ENCODE measurements around the gene SH2B2.

The SH2B2 gene

GRCh38 chr7:102264367-102264891 is 22.2 kb upstream of the SH2B2 start:
- H3K9me3 ChIP-seq (ENCODE audit: control insufficient read depth, insufficient read depth, low read length) = no peaks in the 10 kb centered on the region
- H3K27me3 ChIP-seq (ENCODE audit: control insufficient read depth, insufficient read depth, low read length) = no peaks in the 10 kb centered on the region
- no peaks in the 10 kb centered on the region for H3K4me1 ChIP-seq (ENCODE audit: control insufficient read depth, insufficient read depth, low read length)
- H3K27ac ChIP-seq (ENCODE audit: low read length) = no peak overlapping the region
- H3K4me3 ChIP-seq (ENCODE audit: low read length) = no peak overlapping the region
- no CpG with 5 or more reads among the region's 13 CpGs for WGBS (ENCODE audit: insufficient coverage, insufficient read length)
- no peak for DNase-seq (ENCODE audit: low read depth, low spot score)
- H3K36me3 ChIP-seq (ENCODE audit: control insufficient read depth, insufficient read depth, low read length) = no peaks in the 10 kb centered on the region

GRCh38 chr7:102266541-102266940 is 20.1 kb upstream of the SH2B2 start:
- H3K27me3 ChIP-seq (ENCODE audit: control insufficient read depth, insufficient read depth, low read length) = no peaks in the 10 kb centered on the region
- WGBS (ENCODE audit: insufficient coverage, insufficient read length) = no CpG with 5 or more reads among the region's 14 CpGs
- no peak for DNase-seq (ENCODE audit: low read depth, low spot score)
- H3K27ac ChIP-seq (ENCODE audit: low read length) = no peak overlapping the region
- H3K36me3 ChIP-seq (ENCODE audit: control insufficient read depth, insufficient read depth, low read length) = no peaks in the 10 kb centered on the region
- H3K9me3 ChIP-seq (ENCODE audit: control insufficient read depth, insufficient read depth, low read length) = no peaks in the 10 kb centered on the region
- H3K4me1 ChIP-seq (ENCODE audit: control insufficient read depth, insufficient read depth, low read length) = no peaks in the 10 kb centered on the region
- H3K4me3 ChIP-seq (ENCODE audit: low read length) = no peak overlapping the region

- H3K27ac ChIP-seq (ENCODE audit: low read length) = no peak overlapping the region
- no peak for DNase-seq (ENCODE audit: low read depth, low spot score)
- no CpG with 5 or more reads among the region's 10 CpGs for WGBS (ENCODE audit: insufficient coverage, insufficient read length)
- H3K4me3 ChIP-seq (ENCODE audit: low read length) = no peak overlapping the region
- no peaks in the 10 kb centered on the region for H3K4me1 ChIP-seq (ENCODE audit: control insufficient read depth, insufficient read depth, low read length)
- H3K27me3 ChIP-seq (ENCODE audit: control insufficient read depth, insufficient read depth, low read length) = no peaks in the 10 kb centered on the region
- no peaks in the 10 kb centered on the region for H3K9me3 ChIP-seq (ENCODE audit: control insufficient read depth, insufficient read depth, low read length)
- no peaks in the 10 kb centered on the region for H3K36me3 ChIP-seq (ENCODE audit: control insufficient read depth, insufficient read depth, low read length)
These were observed 18.0 kb upstream of the SH2B2 start for GRCh38 chr7:102268635-102269034.

GRCh38 chr7:102270178-102270887 is 16.3 kb upstream of the SH2B2 start:
- no peak for DNase-seq (ENCODE audit: low read depth, low spot score)
- no peaks in the 10 kb centered on the region for H3K4me1 ChIP-seq (ENCODE audit: control insufficient read depth, insufficient read depth, low read length)
- WGBS (ENCODE audit: insufficient coverage, insufficient read length) = no CpG with 5 or more reads among the region's 13 CpGs

GRCh38 chr7:102271158-102271798 is 15.4 kb upstream of the SH2B2 start:
- H3K27ac ChIP-seq (ENCODE audit: low read length) = no peak overlapping the region
- no peaks in the 10 kb centered on the region for H3K36me3 ChIP-seq (ENCODE audit: control insufficient read depth, insufficient read depth, low read length)
- H3K9me3 ChIP-seq (ENCODE audit: control insufficient read depth, insufficient read depth, low read length) = no peaks in the 10 kb centered on the region
- DNase-seq (ENCODE audit: low read depth, low spot score) = no peak
- no peak overlapping the region for H3K4me3 ChIP-seq (ENCODE audit: low read length)
- WGBS (ENCODE audit: insufficient coverage, insufficient read length) = no CpG with 5 or more reads among the region's 10 CpGs
- H3K27me3 ChIP-seq (ENCODE audit: control insufficient read depth, insufficient read depth, low read length) = no peaks in the 10 kb centered on the region
- no peaks in the 10 kb centered on the region for H3K4me1 ChIP-seq (ENCODE audit: control insufficient read depth, insufficient read depth, low read length)

More at GRCh38 chr7:102270178-102270887, 16.3 kb upstream of the SH2B2 start:
- Histone ChIP-seq H3K27ac (ENCODE audit: low read length) (no peak overlapping the region), H3K27me3 (ENCODE audit: control insufficient read depth, insufficient read depth, low read length) (no peaks in the 10 kb centered on the region), H3K36me3 (ENCODE audit: control insufficient read depth, insufficient read depth, low read length) (no peaks in the 10 kb centered on the region), H3K4me3 (ENCODE audit: low read length) (no peak overlapping the region), H3K9me3 (ENCODE audit: control insufficient read depth, insufficient read depth, low read length) (no peaks in the 10 kb centered on the region)

- Histone ChIP-seq H3K27me3 (ENCODE audit: control insufficient read depth, insufficient read depth, low read length) (no peaks in the 10 kb centered on the region), H3K4me1 (ENCODE audit: control insufficient read depth, insufficient read depth, low read length) (no peaks in the 10 kb centered on the region), H3K4me3 (ENCODE audit: low read length) (no peak overlapping the region), H3K36me3 (ENCODE audit: control insufficient read depth, insufficient read depth, low read length) (no peaks in the 10 kb centered on the region), H3K9me3 (ENCODE audit: control insufficient read depth, insufficient read depth, low read length) (no peaks in the 10 kb centered on the region), H3K27ac (ENCODE audit: low read length) (no peak overlapping the region)
- no CpG with 5 or more reads among the region's 21 CpGs for WGBS (ENCODE audit: insufficient coverage, insufficient read length)
- peak; percentile 60 for DNase-seq (ENCODE audit: low read depth, low spot score)
These were observed 14.4 kb upstream of the SH2B2 start for GRCh38 chr7:102272075-102272916.

- no peaks in the 10 kb centered on the region for H3K4me1 ChIP-seq (ENCODE audit: control insufficient read depth, insufficient read depth, low read length)
- DNase-seq (ENCODE audit: low read depth, low spot score) = no peak
- H3K36me3 ChIP-seq (ENCODE audit: control insufficient read depth, insufficient read depth, low read length) = no peaks in the 10 kb centered on the region
- H3K27ac ChIP-seq (ENCODE audit: low read length) = no peak overlapping the region
- WGBS (ENCODE audit: insufficient coverage, insufficient read length) = no CpG with 5 or more reads among the region's 16 CpGs
- H3K4me3 ChIP-seq (ENCODE audit: low read length) = no peak overlapping the region
- no peaks in the 10 kb centered on the region for H3K9me3 ChIP-seq (ENCODE audit: control insufficient read depth, insufficient read depth, low read length)
- H3K27me3 ChIP-seq (ENCODE audit: control insufficient read depth, insufficient read depth, low read length) = no peaks in the 10 kb centered on the region
These were observed 13.5 kb upstream of the SH2B2 start for GRCh38 chr7:102272917-102273748.

GRCh38 chr7:102273749-102274712 is 12.6 kb upstream of the SH2B2 start:
- no peak overlapping the region for H3K4me3 ChIP-seq (ENCODE audit: low read length)
- H3K27me3 ChIP-seq (ENCODE audit: control insufficient read depth, insufficient read depth, low read length) = no peaks in the 10 kb centered on the region
- H3K4me1 ChIP-seq (ENCODE audit: control insufficient read depth, insufficient read depth, low read length) = no peaks in the 10 kb centered on the region
- H3K36me3 ChIP-seq (ENCODE audit: control insufficient read depth, insufficient read depth, low read length) = no peaks in the 10 kb centered on the region
- no CpG with 5 or more reads among the region's 23 CpGs for WGBS (ENCODE audit: insufficient coverage, insufficient read length)
- H3K27ac ChIP-seq (ENCODE audit: low read length) = no peak overlapping the region
- DNase-seq (ENCODE audit: low read depth, low spot score) = no peak
- H3K9me3 ChIP-seq (ENCODE audit: control insufficient read depth, insufficient read depth, low read length) = no peaks in the 10 kb centered on the region

GRCh38 chr7:102275123-102275703 is 11.5 kb upstream of the SH2B2 start:
- Histone ChIP-seq H3K27me3 (ENCODE audit: control insufficient read depth, insufficient read depth, low read length) (no peaks in the 10 kb centered on the region), H3K27ac (ENCODE audit: low read length) (no peak overlapping the region), H3K36me3 (ENCODE audit: control insufficient read depth, insufficient read depth, low read length) (no peaks in the 10 kb centered on the region), H3K9me3 (ENCODE audit: control insufficient read depth, insufficient read depth, low read length) (no peaks in the 10 kb centered on the region), H3K4me1 (ENCODE audit: control insufficient read depth, insufficient read depth, low read length) (peaks cover 3% of the 10 kb centered on the region), H3K4me3 (ENCODE audit: low read length) (no peak overlapping the region)
- WGBS (ENCODE audit: insufficient coverage, insufficient read length) = no CpG with 5 or more reads among the region's 10 CpGs
- no peak for DNase-seq (ENCODE audit: low read depth, low spot score)

Measured in iPS DF 6.9 (cell line).